Epidermal melanocyte (primary cell): Measurements from ENCODE around the gene TMTC2.

Experiments used
- DNase-seq: peaks from one replicate; pipeline ENCODE4 v3.0.0; 2011; ENCODE audit warnings: low spot score; ENCODE audit not compliant: insufficient read length

The TMTC2 gene

GRCh38 chr12:82686168-82687020, at the start of gene TMTC2:
Gene TMTC2, plus strand, starts transcription at chr12:82686906.
- peak; percentile 83 for DNase-seq

DNA sequence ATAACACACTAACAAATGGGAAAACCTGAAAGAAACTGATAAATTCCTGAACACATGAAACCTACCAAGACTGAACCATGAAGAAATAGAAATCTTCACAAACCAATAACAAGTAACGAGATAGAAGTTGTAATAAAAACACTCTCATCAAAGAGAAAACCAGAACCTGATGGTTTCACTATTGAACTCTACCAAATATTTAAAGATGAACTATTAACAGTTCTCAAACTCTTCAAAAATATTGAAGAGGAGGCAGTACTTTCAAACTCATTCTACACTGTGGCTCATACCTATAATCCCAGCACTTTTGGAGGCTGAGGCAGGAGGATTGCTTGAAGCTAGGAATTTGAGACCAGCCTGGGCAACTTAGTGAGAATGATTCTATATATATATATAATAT, 48.4 kb upstream of the TMTC2 start:
- no peak for DNase-seq

DNA sequence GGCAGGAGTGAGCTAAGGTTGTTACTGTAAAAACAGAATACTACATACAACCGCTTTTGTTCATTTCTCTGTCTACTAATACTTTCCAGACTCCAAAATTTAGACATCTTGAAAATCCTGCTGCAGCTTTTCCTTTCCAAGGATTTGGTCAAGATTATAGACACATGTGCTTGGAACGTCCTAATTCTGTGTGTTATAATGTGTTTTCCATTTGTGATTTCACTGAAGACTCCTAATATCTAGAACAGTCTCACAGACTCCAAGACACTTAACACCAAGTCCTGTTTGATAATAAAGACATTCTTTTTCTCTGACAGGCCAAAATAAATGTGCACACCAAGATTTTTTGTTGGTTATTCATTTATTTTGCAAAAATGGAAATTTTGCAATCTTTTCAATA, 41.8 kb upstream of the TMTC2 start:
- no peak for DNase-seq

DNA sequence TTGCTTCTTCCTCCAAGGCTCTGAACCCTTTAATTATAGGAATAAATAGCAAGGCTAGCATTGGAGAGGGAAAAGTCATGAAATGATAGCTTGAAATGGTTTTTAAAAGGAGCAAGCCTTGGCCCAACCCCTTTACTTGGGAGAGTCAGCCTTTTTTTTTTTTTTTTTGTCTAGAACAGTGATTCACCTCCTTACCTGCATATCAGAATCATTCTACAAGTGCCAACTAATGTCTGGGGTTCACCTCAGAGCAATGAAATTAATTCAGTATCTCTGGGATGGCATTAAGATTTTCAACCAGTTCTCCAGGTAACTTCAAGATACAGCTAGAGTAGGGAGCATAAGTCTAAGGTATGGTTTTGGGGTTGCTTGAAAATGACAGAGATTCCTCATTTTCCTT, 41.3 kb upstream of the TMTC2 start:
- DNase-seq: no peak

- no peak for DNase-seq
Measured at GRCh38 chr12:82647853-82648252, 38.9 kb upstream of the TMTC2 start.

DNA sequence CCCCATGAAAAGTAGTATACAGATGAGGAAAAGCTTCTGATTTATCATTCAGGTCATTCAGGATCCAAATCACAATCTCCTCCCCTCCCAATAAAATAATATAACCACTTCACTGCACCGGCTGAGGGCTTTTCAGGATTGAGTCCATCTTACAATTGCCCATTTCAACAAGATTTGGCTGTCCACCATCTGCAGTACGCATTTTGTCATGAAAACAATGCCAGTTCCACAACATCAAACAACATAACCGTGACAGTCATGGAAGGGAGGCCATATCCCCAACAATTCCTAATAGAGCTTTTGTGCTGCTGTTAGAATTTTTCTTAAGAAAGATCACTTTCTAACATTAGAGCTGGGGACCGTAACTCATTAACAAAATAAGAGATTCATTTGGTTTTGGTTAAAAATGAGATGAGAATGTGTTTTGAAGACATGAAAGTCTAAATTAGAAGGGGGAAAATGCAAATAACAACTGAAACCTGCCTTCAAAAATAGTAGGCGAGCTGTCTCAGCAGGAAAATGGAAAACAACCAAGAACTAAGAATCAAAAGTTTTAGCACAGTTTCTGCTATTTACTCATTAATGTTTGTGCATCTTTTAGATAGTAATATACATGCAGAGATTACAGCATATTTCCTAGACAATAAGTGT, 38.3 kb upstream of the TMTC2 start:
- DNase-seq: no peak

DNA sequence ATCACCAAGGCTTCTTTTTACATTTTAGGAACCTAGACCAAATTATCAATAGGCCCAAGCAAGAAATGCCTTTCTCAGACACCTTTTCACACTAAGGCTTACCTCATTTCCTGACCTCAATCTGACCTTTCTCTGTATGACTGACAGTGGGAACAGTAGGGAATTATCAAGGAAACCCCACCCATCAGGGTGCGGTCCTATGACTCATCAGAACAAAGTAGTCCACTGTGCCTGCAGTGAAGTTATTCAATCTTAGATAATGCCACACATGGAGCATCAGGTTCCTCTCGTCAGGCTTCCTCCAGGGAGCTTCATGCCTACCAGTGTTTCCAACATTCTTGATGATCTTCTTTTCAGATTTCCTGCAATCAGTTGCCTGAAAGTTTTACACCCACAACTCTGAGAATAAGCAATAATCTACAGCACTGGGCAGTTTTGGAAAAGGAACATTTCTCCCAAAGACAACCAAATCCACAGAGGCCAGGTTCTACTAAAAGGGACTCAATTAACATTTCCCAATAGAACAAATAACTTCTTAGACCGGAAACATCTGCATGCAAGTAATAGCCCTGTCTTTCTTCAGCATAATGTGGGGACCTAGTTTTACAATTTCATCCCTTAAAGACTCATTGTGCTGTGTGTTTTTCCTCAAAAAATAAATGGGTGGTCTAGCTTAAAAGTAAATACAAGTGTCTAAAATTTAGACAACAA, 35.9 kb upstream of the TMTC2 start:
- DNase-seq: no peak

DNA sequence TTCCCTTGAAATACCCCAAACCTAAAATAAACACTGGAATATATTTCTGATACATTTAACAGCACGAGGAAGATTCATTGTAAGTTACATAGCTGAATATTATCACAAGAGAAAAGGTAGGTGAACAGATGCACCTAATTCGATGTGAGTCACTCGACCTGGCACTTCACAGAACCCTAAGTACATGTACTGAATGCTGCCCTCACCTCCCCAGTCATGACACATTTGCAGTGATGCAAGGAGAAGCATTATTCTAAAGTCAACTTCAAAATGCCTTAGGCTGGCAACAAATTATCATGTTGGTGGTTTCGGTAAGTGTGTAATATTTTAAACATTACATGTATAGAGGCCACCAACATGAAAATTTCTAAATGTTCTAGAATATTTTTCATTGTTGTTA, 35.2 kb upstream of the TMTC2 start:
- DNase-seq: no peak

GRCh38 chr12:82652071-82652470, 34.6 kb upstream of the TMTC2 start:
- DNase-seq: no peak

- DNase-seq: no peak
Measured at GRCh38 chr12:82655751-82656150, 31.0 kb upstream of the TMTC2 start.

DNA sequence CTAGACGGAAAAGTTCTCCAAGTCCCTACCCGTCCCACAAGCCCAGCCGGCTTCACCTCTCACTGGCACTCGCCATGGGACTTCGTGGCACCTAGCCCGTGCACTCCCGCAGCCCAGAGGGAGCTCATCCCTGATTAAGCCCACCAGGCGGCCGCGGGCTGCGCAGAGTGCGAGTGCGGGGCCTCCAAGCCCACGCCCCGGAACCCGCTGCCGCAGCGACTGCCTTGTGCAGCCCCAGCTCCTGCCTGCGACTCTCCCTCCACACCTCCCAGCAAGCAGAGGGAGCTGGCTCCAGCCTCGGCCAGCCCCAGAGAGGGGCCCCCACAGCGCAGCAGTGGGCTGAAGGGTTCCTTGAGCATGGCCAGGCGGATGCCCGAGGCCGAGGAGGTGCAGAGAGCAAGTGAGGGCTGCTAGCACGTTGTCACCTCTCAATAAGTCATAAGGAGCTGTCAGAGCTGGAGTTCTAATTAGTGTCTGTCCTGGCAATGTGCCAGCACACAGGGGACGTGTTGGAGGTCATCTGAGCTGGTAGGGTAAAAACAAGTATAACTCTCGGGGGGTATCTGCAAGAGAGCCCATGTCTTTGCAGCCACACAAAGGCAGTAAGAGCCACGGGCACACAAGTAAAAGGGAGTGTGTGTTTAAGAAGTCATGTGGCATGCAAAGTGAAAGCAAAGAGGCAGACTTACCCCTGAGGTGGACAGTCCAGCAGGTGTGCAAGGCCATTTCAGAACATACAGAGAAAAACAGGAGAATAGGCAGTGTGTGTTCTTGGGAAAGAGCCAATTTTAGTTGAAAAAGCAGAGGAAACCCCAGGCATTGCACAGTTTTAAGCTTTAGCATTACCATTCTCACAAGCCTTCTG, 27.1 kb upstream of the TMTC2 start:
- no peak for DNase-seq

GRCh38 chr12:82660541-82661325, 26.0 kb upstream of the TMTC2 start:
- DNase-seq: no peak

GRCh38 chr12:82663893-82664292, 22.8 kb upstream of the TMTC2 start:
- no peak for DNase-seq

DNA sequence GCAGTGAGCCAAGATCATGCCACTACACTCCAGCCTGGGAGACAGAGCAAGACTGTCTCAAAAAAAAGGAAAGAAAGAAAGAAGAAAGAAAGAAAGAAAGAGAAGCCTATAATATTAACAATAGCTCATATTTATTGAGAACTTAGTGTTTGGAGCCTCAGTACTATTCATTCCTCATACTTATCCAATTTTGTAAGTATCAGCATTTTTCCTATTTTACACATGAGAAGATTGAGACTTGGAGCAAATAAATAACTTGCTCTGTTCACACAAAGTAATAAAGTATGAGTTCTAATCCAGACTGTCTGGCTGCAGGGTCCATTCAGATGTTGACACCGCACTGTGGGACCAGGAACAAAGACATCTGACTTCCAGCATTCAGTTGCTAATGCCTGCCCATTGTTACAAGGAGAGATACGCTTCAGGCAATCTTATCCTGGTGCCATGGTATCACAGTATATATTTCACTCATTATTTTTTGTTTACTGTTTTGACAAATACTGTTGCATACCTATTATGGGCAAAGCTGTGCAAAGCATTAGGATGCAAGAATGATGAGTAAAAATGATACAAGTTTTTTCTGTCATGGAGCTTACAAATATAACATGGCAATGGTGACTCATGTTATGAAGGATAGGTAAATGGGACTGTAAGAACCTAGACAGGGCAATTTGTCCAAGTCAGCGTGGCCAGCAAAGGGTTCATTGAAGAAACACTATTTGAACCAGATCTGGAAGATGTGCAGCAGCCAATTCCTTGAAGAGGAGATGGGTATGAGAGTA, 21.4 kb upstream of the TMTC2 start:
- DNase-seq: no peak

- DNase-seq: no peak
Measured at GRCh38 chr12:82666830-82667229, 19.9 kb upstream of the TMTC2 start.

- peak; percentile 73 for DNase-seq
Measured at GRCh38 chr12:82671673-82672195, 15.0 kb upstream of the TMTC2 start.

DNA sequence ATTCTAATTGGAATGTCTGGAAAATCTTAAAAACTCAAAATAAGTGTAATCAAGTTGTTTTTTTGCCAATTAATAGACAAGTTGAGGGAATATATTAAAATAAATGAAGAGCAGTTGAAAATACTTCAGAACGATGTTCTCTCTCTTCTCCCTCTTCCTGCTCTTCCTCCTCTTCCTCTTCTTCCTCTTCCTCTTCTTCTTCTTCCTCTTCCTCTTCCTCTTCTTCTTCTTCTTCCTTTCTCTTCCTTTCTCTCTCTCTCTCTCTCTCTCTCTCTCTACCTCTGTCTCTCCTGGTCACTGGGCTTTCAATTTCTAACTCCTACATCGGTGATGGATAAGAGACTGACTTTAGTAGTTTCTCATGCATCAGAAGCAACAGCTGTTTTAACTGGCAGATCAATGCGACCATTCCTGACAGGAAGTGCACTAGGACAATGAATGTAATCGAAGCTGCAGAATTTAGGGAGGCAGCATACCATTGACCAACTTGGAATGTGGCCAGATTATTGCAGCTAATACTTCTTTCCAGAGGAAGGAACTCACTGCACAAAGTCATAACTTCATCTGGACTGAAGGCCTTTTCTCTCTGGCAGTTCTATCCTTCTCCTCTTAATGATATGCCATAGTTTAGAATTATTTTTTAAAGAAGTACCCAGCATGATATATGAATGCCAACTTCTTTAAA, 13.8 kb upstream of the TMTC2 start:
- DNase-seq: no peak

- DNase-seq: no peak
Measured at GRCh38 chr12:82673698-82674097, 13.0 kb upstream of the TMTC2 start.

DNA sequence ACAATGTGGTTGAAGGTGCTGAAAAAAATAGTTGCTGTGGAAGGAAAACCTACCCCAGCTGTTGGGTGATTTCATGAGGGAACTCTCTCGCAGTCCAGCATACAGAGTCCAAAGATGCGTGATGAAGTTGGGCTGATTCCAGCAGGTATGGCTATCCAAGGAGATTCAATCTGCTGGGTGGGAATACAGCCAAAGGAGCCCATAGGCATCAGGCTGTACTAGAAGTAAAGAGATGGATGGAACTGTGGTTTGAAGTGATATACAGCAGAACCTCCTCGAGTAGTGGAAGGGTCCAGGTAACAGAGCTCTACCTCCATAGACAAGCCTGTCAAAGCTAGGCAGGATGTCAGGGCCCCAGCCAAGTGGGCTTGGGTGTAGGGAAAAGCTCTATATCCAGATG, 11.5 kb upstream of the TMTC2 start:
- no peak for DNase-seq
